ENCODE measurements around the gene ITIH4.

ITIH4 gene

GRCh38 chr3:52795298-52795900 is 35.1 kb downstream of the ITIH4 start:
- no peak for DNase-seq

DNA sequence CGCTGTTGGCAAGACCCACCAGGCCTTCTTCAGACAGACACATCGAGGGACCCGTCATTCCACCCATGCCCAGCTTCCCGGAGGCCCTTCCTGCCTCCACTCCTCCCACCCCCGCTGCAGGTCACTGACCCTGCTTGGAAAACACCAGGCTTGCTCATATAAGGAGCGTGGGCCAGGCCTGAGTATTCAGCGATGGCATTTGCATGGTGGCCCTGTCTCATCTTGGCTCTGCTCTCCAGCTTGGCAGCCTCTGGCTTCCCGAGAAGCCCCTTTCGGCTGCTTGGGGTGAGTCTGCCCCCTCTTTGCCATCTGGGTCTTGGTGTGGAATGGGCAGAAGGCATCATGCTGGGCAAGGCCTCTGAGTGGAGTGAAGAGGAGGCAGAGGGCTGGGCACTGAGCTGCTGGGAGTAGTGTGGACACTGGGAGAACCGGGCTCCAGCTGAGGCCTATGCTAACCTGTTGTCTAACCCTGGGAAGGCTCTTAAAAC is 35.8 kb downstream of the ITIH4 start, which contains the start of gene ITIH3:
ITIH3 (plus strand) TSS at position 185 of the 488 bp plus-strand sequence; CDS start at position 193, 8 bp downstream.
- DNase-seq, result no peak

- no peak for DNase-seq
Observed at GRCh38 chr3:52793702-52794611, 36.5 kb downstream of the ITIH4 start.

- DNase-seq, result no peak
Observed at GRCh38 chr3:52792961-52793695, 37.3 kb downstream of the ITIH4 start.

DNA sequence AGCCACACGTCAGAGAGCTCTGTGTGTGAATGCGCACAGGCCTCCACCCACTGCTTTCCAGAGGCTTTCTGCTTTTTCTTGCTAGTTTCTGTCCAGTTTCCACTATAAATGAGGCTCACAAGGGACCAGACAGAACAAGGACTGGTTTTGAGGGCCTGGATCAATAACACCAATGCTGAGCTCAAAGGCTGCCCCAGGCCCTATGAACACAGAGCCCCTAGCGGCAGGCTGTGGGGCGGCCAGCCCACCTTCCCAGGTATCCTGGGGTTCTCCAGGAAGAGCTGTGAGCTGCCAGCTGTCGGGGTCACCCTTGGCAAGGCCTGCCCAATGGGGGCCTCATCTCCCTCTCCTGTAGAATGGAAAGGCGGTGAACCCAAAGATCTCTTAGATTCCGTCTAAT is 38.1 kb downstream of the ITIH4 start:
- DNase-seq, result no peak

- DNase-seq, result no peak
Observed at GRCh38 chr3:52791928-52792327, 38.5 kb downstream of the ITIH4 start.

GRCh38 chr3:52791366-52791765 is 39.1 kb downstream of the ITIH4 start:
- DNase-seq, result no peak

DNA sequence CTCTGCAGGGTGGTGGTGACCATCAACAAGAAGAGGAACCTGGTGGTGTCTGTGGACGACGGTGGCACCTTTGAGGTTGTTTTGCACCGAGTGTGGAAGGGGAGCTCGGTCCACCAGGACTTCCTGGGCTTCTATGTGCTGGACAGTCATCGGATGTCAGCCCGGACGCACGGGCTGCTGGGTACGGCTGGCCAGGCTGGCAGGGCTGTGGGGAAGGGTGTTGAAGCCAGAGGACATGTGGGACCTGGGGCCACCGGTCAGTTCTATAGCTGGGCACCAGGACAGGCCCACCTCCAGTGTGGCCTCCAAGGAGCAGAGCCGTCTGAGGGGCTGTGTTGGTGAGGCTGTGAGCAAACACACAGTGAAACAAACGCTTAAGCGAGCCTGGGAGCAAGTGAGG is 39.7 kb downstream of the ITIH4 start:
- DNase-seq, result no peak

GRCh38 chr3:52790337-52790736 is 40.1 kb downstream of the ITIH4 start:
- no peak for DNase-seq

DNA sequence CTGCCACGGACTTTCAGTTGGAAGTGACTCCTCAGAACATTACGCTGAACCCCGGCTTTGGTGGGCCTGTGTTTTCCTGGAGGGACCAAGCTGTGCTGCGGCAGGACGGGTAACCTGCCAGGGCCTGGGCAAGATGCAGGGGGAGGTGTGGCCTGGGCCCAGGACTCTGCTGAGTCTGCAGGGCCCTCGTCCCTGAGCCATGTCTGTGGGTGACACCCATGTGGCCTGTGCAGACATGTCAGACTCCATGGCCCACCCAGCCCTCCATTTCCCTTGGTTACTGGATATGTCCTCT is 40.8 kb downstream of the ITIH4 start:
- no peak for DNase-seq

GRCh38 chr3:52788890-52789745 is 41.4 kb downstream of the ITIH4 start:
- DNase-seq, result no peak

GRCh38 chr3:52787672-52788625 is 42.5 kb downstream of the ITIH4 start:
- DNase-seq, result no peak

DNA sequence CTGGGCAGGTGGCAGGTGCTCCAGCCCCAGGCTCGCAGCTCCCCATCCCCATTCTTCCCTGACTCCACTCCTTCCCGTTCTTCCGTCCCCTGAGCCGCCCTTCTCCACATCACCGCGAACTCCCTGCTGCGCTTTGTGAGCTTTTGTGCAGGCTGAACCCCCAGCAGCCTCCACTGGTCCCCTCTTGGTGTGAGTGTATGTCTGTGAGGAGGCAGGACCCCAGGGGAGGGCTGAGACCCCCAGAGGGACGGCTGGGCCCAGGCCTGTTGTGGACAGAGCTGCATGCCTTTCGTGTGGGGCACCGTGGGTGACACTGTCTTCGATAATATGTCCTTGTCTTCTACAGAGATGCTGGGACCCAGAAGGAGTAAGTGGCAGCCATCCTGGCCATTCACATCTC is 43.2 kb downstream of the ITIH4 start:
- no peak for DNase-seq

DNA sequence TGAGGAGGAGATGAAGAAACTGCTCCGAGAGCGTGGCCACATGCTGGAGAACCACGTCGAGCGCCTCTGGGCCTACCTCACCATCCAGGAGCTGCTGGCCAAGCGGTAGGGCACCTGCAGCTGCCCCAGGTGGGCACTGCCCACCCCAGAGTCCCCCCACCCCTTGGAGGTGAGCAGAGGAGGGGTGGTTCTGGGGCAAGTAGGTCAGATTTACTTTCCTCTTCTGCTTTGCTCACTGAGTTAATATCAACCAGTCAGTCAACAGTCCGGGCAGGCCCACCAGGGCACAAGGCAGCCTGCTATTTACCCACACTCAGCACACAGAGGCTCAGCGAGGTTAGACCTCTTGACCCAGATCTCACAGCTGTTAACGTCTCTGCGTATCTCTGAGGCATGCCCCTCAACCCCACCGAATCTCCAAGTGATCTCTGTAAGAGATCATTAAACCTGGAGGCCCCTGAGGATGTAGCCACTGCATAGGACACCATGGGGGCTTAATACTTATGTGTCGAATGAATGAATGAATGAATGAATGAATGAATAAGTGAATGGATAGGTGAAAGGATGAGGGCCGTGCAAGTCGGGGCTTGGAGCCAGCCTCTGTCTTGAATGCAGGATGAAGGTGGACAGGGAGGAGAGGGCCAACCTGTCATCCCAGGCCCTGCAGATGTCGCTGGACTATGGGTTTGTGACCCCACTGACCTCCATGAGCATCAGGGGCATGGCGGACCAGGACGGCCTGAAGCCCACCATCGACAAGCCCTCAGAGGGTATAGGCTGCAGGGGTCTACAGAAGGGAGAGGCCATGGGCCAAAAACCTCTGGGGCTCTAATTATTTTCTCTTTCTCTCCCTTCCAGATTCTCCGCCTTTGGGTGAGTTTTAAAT is 43.9 kb downstream of the ITIH4 start:
- no peak for DNase-seq

- DNase-seq, result no peak
Observed at GRCh38 chr3:52784931-52785590, 45.4 kb downstream of the ITIH4 start.

- no peak for DNase-seq
Observed at GRCh38 chr3:52784021-52784621, 46.4 kb downstream of the ITIH4 start.

DNA sequence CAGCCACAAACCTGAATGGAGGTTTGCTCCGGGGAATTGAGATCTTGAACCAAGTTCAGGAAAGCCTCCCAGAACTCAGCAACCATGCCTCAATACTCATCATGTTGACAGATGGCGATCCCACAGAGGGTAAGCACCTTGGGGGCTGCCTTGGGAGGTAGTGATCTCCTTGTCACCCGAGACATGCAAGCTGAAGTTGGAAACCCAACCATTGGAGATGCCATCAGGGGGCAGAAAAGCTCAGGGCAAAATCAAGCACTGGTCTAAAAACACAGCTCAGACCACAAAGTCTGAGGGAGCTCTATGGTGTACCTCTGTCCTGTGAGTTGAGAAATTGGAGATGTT is 47.3 kb downstream of the ITIH4 start:
- DNase-seq, result no peak

DNA sequence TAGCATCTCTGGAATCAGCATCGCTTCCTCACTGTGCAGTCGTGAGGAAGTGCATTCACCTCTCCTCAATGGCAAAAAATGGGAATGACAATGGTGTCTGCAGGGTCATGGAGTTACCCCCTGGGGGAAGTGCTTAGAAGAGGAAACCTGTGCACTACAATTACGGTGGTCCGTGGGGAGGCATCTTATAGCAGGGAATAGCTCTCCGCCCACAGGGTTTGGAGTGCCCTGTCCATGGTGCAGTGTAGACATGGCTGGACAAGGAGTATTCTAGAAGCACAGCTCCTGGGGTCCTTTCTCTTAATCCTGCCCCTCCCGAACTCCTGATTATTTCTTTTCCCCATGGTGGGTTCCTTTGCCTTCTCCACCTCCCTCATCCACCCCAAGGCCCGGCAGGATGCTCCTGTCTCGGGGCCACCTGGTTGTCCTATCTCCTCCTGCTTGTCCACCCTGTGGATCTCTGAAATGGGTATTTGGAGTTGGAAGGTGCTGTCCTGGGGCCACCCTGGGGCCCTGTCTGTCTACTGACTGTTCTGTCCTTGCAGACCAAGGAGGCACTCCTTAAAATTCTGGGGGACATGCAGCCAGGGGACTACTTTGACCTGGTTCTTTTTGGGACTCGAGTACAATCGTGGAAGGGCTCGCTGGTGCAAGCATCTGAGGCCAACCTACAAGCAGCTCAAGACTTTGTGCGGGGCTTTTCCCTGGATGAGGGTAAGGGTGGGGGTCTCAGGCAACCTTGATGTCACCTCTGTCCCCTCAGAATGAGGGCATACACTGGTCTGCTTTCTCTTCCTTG is 47.9 kb downstream of the ITIH4 start:
- DNase-seq, result no peak

- no peak for DNase-seq
Observed at GRCh38 chr3:52781741-52782140, 48.7 kb downstream of the ITIH4 start.
